HL-60 (cell line): ENCODE measurements around the gene MID1IP1.

Source experiments
- CTCF ChIP-seq: IDR thresholded peaks from one replicate; pipeline ENCODE4 v1.5.1; 2011; ENCODE audit warnings: low read length, control low read depth, inconsistent platforms; ENCODE audit not compliant: insufficient read depth
- GABPA ChIP-seq: IDR thresholded peaks from 2 replicates; pipeline ENCODE4 v1.6.1; 2012; ENCODE audit warnings: low read depth
- SPI1 ChIP-seq: IDR thresholded peaks from 2 replicates; pipeline ENCODE4 v1.6.1; 2012; ENCODE audit warnings: low read depth, mild to moderate bottlenecking, borderline replicate concordance

DNA sequence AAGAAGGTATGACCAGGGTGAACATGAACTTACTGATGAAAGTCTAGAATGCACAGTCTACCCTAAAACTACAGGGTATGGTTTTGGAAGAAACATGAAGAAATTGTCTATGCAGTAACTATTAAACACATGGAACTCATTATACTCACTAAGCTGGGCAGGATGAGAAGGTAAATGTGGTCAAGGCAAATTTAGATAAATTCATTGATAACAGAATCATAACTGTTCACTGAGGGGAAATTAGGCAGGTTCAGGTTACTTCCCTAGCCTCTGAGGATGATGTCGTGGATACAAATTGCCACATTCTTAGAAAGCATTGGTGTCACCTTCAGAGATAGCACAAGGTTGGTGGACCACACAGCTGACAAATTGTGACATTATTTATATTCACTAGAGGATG is 40.4 kb upstream of the MID1IP1 start:
- no peak for TF ChIP-seq CTCF
- no peak for TF ChIP-seq GABPA
- TF ChIP-seq SPI1, result no peak
